ENCODE data around the gene NLGN4Y. TPM values are rescaled to one million over a fixed set of nuclear protein-coding genes. Genes with fewer than 3 reads are reported as not detected.

NLGN4Y gene
- total and polyA plus RNA-seq, 10 of the 15 experiments (the other 5 are each of a cell fraction or from before 2014, with no cell fraction given) = not detected

- TF ChIP-seq ASH2L (IDR thresholded peaks at IDR 0.05; ENCODE audit: borderline replicate concordance, low read depth) = no peak
These were observed 305.1 kb downstream of the NLGN4Y start (continued) for GRCh38 chrY:14829366-14829885.

- ChIA-PET CTCF (no interaction called here), RAD21 (ENCODE audit: unreplicated experiment) (no interaction called here), SMC1A (ENCODE audit: uncharacterized antibody, unreplicated experiment) (no interaction called here), POLR2A (no interaction called here)
- no peaks in the 10 kb centered on the region for H3K79me2 ChIP-seq (ENCODE audit: control insufficient read depth, insufficient read depth, low read length)
- no peak for TF ChIP-seq CREM (IDR thresholded peaks at IDR 0.05; ENCODE audit: low read depth)
- TF ChIP-seq RELB (IDR thresholded peaks at IDR 0.05; ENCODE audit: low read depth) = no peak
- TF ChIP-seq EZH2 (IDR thresholded peaks at IDR 0.05; ENCODE audit: borderline replicate concordance, control insufficient read depth, low read depth, low read length) = no peak
- no peak for TF ChIP-seq SUZ12 (IDR thresholded peaks at IDR 0.05; ENCODE audit: unreplicated experiment)
- no peak for TF ChIP-seq CBFB (IDR thresholded peaks at IDR 0.05; ENCODE audit: low read depth)
- TF ChIP-seq USF1 (IDR thresholded peaks at IDR 0.05; ENCODE audit: borderline replicate concordance, extremely low read length, insufficient read depth, low read depth, low read length) = no peak
- TF ChIP-seq ASH2L (IDR thresholded peaks at IDR 0.05; ENCODE audit: borderline replicate concordance, low read depth) = no peak
- TF ChIP-seq TCF7 (IDR thresholded peaks at IDR 0.05; ENCODE audit: borderline replicate concordance) = no peak
- WGBS (ENCODE audit: insufficient coverage, insufficient replicate concordance, low lambda C conversion rate, missing lambda C conversion rate) = no CpG with 5 or more reads among the region's 4 CpGs
- no peaks in the 10 kb centered on the region for H3K36me3 ChIP-seq (ENCODE audit: control insufficient read depth in 2 of 2, insufficient read depth in 2 of 2, low read length in 1 of 2)
- H3K9ac ChIP-seq (ENCODE audit: control insufficient read depth, insufficient read depth, low read length) = no peak overlapping the region
- no TSS peak for BruUV-seq (replicated peaks)
- H3K27me3 ChIP-seq (replicated peaks in 1 of 2; ENCODE audit: control insufficient read depth in 2 of 2, insufficient read depth in 2 of 2, low read length in 1 of 2) = no peaks in the 10 kb centered on the region
- H3K27ac ChIP-seq (ENCODE audit: control insufficient read depth, insufficient read depth) = no peak overlapping the region
- FAIRE-seq = no peak
- no peaks in the 10 kb centered on the region for H3K4me1 ChIP-seq (ENCODE audit: control insufficient read depth, insufficient read depth, low read length)
- H4K20me1 ChIP-seq (ENCODE audit: control insufficient read depth, insufficient read depth) = no peaks in the 10 kb centered on the region
- H2AFZ ChIP-seq (ENCODE audit: control insufficient read depth, low read depth, low read length) = no peak overlapping the region
- in situ Hi-C loops (cut with MboI) = no loop called here
- no peak for ATAC-seq
- no peaks in the 10 kb centered on the region for H3K9me3 ChIP-seq (replicated peaks; ENCODE audit: control insufficient read depth, insufficient read depth, low read length)
- no peak overlapping the region for H3K4me2 ChIP-seq (ENCODE audit: control insufficient read depth, insufficient read depth)
- no peak overlapping the region for H3K4me3 ChIP-seq
- no peak for DNase-seq (ENCODE audit: low read depth, low spot score)
- intact Hi-C loops (cut with micrococcal nuclease; ENCODE audit: unreplicated experiment) = no loop called here
These were observed 310.1 kb downstream of the NLGN4Y start for GRCh38 chrY:14834103-14835060.

Measured in GM12878 (cell line).